Measurements from ENCODE around the gene FAM163B.

- TF ChIP-seq, protein P1, sequence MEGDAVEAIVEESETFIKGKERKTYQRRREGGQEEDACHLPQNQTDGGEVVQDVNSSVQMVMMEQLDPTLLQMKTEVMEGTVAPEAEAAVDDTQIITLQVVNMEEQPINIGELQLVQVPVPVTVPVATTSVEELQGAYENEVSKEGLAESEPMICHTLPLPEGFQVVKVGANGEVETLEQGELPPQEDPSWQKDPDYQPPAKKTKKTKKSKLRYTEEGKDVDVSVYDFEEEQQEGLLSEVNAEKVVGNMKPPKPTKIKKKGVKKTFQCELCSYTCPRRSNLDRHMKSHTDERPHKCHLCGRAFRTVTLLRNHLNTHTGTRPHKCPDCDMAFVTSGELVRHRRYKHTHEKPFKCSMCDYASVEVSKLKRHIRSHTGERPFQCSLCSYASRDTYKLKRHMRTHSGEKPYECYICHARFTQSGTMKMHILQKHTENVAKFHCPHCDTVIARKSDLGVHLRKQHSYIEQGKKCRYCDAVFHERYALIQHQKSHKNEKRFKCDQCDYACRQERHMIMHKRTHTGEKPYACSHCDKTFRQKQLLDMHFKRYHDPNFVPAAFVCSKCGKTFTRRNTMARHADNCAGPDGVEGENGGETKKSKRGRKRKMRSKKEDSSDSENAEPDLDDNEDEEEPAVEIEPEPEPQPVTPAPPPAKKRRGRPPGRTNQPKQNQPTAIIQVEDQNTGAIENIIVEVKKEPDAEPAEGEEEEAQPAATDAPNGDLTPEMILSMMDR (IDR thresholded peaks at IDR 0.05): no peak
- TF ChIP-seq POLR2A (IDR thresholded peaks at IDR 0.05): no peak
Measured at GRCh38 chr9:133650026-133650425, 40.8 kb upstream of the FAM163B start.

All from thyroid gland (tissue), 4 donors.